Measurements from ENCODE around the gene CHURC1.

GRCh38 chr14:64954491-64955240 is 40.4 kb downstream of the CHURC1 start:
- TF ChIP-seq EZH2 (IDR thresholded peaks at IDR 0.05; ENCODE audit: borderline replicate concordance, low read length) (no peak), CTCF (IDR thresholded peaks at IDR 0.05; ENCODE audit: low read length) (no peak)

Measured in OCI-LY1 (cell line).